ENCODE measurements around the gene ITGAL. TPM values are rescaled to one million over a fixed set of nuclear protein-coding genes. Genes with fewer than 3 reads are reported as not detected.

ITGAL gene
- total and polyA plus RNA-seq, 2 donors = 48.6 to 51.3 TPM

GRCh38 chr16:30526823-30527634, 54.5 kb downstream of the ITGAL start:
- under 1% methylated on average over 79 of the region's 79 CpGs for WGBS
- H3K27me3 ChIP-seq (ENCODE audit: control insufficient read depth in 2 of 2, insufficient read depth in 1 of 2, low read length in 1 of 2) = peaks cover 6 to 16% of the 10 kb centered on the region in 2 donors
- DNase-seq (ENCODE audit: low read depth in 6 of 9, low spot score in 9 of 9) = peak; percentile 43 to 88 (median 69)
- peak overlapping the region; percentile 61 to 76 for H3K4me3 ChIP-seq (ENCODE audit: low read length in 2 of 2)
- H3K9me3 ChIP-seq (ENCODE audit: control insufficient read depth in 2 of 2, insufficient read depth in 1 of 2, low read length in 1 of 2) = no peaks in the 10 kb centered on the region
- peaks cover 14 to 19% of the 10 kb centered on the region in 2 donors for H3K36me3 ChIP-seq (ENCODE audit: control insufficient read depth in 2 of 2, insufficient read depth in 2 of 2, low read length in 1 of 2)
- H3K4me1 ChIP-seq (ENCODE audit: control insufficient read depth in 2 of 2, insufficient read depth in 2 of 2, low read length in 2 of 2) = peaks cover 5 to 26% of the 10 kb centered on the region in 2 donors
- H3K27ac ChIP-seq (ENCODE audit: low read depth in 1 of 2, low read length in 1 of 2) = peak overlapping the region; percentile 85 to 93

DNA sequence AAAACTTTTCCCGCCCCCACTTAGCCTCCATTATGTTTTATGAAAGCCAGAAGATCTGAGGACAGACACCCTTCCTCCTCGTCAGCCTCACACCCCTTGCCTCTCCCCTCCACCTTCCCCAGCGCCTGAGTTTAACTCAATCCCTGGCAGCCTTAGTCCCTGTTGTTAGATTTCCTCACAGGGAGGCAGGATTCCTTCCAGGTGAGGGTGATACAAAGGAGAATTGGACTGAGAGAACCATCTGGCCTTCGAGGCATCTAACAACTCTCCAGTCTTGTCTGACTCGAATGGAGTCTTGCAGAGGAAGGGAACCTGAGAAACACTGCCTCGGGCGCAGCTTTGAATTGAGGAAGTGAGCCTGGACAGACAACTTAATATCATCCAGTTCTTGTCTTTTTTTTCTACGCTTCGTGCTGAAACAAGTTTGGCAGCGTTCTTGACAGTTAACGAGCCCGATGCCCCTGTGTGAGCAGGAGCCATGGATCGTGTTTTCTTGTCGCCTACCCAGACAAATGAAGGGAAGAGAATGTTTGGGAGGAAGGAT, 55.2 kb downstream of the ITGAL start:
- Histone ChIP-seq H3K4me1 (ENCODE audit: control insufficient read depth in 2 of 2, insufficient read depth in 2 of 2, low read length in 2 of 2) (peaks cover 5 to 26% of the 10 kb centered on the region in 2 donors), H3K27ac (ENCODE audit: low read depth in 1 of 2, low read length in 1 of 2) (peak overlapping the region; percentile 78 to 93), H3K36me3 (ENCODE audit: control insufficient read depth in 2 of 2, insufficient read depth in 2 of 2, low read length in 1 of 2) (peaks cover 17 to 21% of the 10 kb centered on the region in 2 donors), H3K4me3 (ENCODE audit: low read length in 2 of 2) (peak overlapping the region; percentile 61 to 76), H3K9me3 (ENCODE audit: control insufficient read depth in 2 of 2, insufficient read depth in 1 of 2, low read length in 1 of 2) (no peaks in the 10 kb centered on the region), H3K27me3 (ENCODE audit: control insufficient read depth in 2 of 2, insufficient read depth in 1 of 2, low read length in 1 of 2) (peaks cover 6 to 16% of the 10 kb centered on the region in 2 donors)
- WGBS = 5% methylated on average over 14 of the region's 14 CpGs
- DNase-seq (ENCODE audit: low read depth in 6 of 9, low spot score in 9 of 9) = peak in 4 of 9 donors; percentile 23 to 65 (median 29)

DNA sequence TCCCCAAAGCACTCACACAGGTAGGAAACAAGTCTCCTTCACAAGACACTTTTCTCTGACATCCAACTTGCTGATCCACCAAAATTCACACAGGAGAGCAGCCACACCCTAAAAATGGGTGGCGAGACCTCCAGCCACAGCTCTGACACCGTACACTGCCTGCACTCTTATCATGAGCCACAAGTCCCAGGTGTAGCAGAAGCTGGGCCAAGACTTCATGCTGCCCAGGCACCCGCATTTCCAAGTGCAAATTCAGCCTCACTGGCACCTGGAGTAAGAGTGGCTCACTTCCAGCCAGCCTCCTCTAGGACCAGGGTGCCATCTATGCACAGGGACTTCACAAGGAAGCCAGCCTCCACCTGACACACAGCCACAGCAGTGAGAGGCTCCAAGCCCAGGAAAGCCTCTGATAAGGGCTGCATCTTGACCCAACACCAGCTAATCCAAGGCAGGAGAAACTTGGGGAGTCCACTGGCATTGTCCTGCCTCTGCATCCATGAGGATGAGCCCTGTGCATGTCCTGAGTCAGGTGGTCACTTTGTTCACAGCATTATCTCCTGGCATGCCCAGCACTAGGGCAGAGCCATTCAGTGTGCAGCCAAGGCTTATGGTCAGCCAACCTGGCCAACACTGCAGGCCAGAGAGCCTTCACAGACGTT, 56.4 kb downstream of the ITGAL start:
- H3K4me1 ChIP-seq (ENCODE audit: control insufficient read depth in 2 of 2, insufficient read depth in 2 of 2, low read length in 2 of 2) = peaks cover 12 to 37% of the 10 kb centered on the region in 2 donors
- peaks cover 15 to 20% of the 10 kb centered on the region in 2 donors for H3K36me3 ChIP-seq (ENCODE audit: control insufficient read depth in 2 of 2, insufficient read depth in 2 of 2, low read length in 1 of 2)
- H3K27ac ChIP-seq (ENCODE audit: low read depth in 1 of 2, low read length in 1 of 2) = no peak overlapping the region
- H3K27me3 ChIP-seq (ENCODE audit: control insufficient read depth in 2 of 2, insufficient read depth in 1 of 2, low read length in 1 of 2) = peaks cover 6 to 16% of the 10 kb centered on the region in 2 donors
- no peak overlapping the region for H3K4me3 ChIP-seq (ENCODE audit: low read length in 2 of 2)
- no peaks in the 10 kb centered on the region for H3K9me3 ChIP-seq (ENCODE audit: control insufficient read depth in 2 of 2, insufficient read depth in 1 of 2, low read length in 1 of 2)
- 93% methylated on average over 4 of the region's 4 CpGs for WGBS
- DNase-seq (ENCODE audit: low read depth in 6 of 9, low spot score in 9 of 9) = no peak

DNA sequence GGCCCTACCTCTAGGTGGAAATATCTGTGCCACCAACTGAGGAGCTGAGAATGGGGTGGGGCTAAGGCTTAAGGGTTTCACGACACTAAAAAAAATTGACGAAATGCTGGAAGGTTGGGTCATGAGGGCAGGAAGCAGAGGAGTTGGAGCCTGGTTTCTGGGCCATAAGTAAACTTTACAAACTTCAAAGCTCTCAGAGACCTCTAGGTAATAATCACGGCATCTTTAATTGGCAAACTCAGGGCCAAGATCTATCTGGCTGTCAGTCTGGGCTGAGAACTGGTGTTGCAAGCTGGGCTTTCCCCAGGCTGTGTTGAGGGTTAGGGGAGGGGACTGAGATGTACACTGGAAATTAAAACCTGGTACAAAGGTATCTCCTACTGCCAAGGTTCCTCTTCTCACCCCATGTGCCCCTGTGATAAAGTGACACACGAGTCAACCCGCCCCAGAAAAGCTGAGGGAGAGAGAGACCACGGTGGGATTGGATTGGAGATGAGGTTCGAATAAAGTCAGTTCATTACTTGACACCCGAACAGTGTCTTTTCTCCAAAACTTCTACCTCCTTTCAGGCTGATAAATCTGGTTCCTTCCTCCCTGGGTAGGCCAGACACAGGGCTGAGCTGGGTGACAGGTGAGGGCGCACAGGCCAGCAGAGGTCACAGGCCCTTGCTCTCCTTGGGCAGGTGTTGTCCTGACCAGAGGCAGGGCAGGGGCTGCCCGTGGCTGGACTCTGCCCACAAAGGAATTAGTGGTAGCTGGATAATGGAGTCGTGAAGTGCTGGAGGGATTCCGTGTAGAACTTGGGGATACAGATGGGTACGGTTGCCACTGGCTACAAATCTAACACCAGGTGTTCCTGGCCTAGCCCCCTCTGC, 57.9 kb downstream of the ITGAL start:
- Histone ChIP-seq H3K27ac (ENCODE audit: low read depth in 1 of 2, low read length in 1 of 2) (no peak overlapping the region), H3K4me1 (ENCODE audit: control insufficient read depth in 2 of 2, insufficient read depth in 2 of 2, low read length in 2 of 2) (peaks cover 13 to 43% of the 10 kb centered on the region in 2 donors)

GRCh38 chr16:30532285-30533145, 60.0 kb downstream of the ITGAL start:
- Histone ChIP-seq H3K4me3 (ENCODE audit: low read length in 2 of 2) (no peak overlapping the region), H3K27me3 (ENCODE audit: control insufficient read depth in 2 of 2, insufficient read depth in 1 of 2, low read length in 1 of 2) (no peaks in the 10 kb centered on the region), H3K4me1 (ENCODE audit: control insufficient read depth in 2 of 2, insufficient read depth in 2 of 2, low read length in 2 of 2) (peaks cover 15 to 47% of the 10 kb centered on the region in 2 donors), H3K36me3 (ENCODE audit: control insufficient read depth in 2 of 2, insufficient read depth in 2 of 2, low read length in 1 of 2) (peaks cover 15 to 16% of the 10 kb centered on the region in 2 donors), H3K9me3 (ENCODE audit: control insufficient read depth in 2 of 2, insufficient read depth in 1 of 2, low read length in 1 of 2) (peaks cover 0 to 7% of the 10 kb centered on the region in 2 donors), H3K27ac (ENCODE audit: low read depth in 1 of 2, low read length in 1 of 2) (no peak overlapping the region)
- no peak for DNase-seq (ENCODE audit: low read depth in 6 of 9, low spot score in 9 of 9)
- WGBS = 99% methylated on average over 57 of the region's 57 CpGs

More for the DNA sequence above, 57.9 kb downstream of the ITGAL start:
- DNase-seq (ENCODE audit: low read depth in 6 of 9, low spot score in 9 of 9) = no peak
- WGBS = 95% methylated on average over 13 of the region's 13 CpGs
- H3K27me3 ChIP-seq (ENCODE audit: control insufficient read depth in 2 of 2, insufficient read depth in 1 of 2, low read length in 1 of 2) = peaks cover 6 to 16% of the 10 kb centered on the region in 2 donors
- peaks cover 0 to 7% of the 10 kb centered on the region in 2 donors for H3K9me3 ChIP-seq (ENCODE audit: control insufficient read depth in 2 of 2, insufficient read depth in 1 of 2, low read length in 1 of 2)
- H3K4me3 ChIP-seq (ENCODE audit: low read length in 2 of 2) = no peak overlapping the region
- H3K36me3 ChIP-seq (ENCODE audit: control insufficient read depth in 2 of 2, insufficient read depth in 2 of 2, low read length in 1 of 2) = peaks cover 15 to 16% of the 10 kb centered on the region in 2 donors

DNA sequence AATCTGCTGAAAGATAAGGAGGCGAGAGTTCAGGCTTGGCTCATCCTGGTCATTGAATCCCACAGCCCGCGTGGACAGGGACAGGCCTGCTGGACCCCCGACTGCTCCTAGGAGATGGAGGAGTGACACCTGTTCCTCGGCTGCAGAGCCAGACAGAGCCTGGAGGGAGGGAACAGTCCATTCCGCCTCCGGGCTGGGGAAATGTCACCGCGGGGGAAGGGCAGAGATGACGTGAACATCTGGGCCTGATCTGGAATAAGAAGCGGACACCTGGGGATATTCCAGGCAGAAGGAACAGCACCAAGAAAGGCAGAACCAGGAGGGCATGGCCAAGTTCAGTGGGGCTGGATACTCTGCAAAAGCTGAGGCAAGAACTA, 60.6 kb downstream of the ITGAL start:
- H3K4me3 ChIP-seq (ENCODE audit: low read length in 2 of 2) = no peak overlapping the region
- no peaks in the 10 kb centered on the region for H3K27me3 ChIP-seq (ENCODE audit: control insufficient read depth in 2 of 2, insufficient read depth in 1 of 2, low read length in 1 of 2)
- H3K36me3 ChIP-seq (ENCODE audit: control insufficient read depth in 2 of 2, insufficient read depth in 2 of 2, low read length in 1 of 2) = peaks cover 15 to 18% of the 10 kb centered on the region in 2 donors
- H3K9me3 ChIP-seq (ENCODE audit: control insufficient read depth in 2 of 2, insufficient read depth in 1 of 2, low read length in 1 of 2) = peaks cover 0 to 7% of the 10 kb centered on the region in 2 donors
- H3K4me1 ChIP-seq (ENCODE audit: control insufficient read depth in 2 of 2, insufficient read depth in 2 of 2, low read length in 2 of 2) = peaks cover 12 to 41% of the 10 kb centered on the region in 2 donors
- WGBS = 95% methylated on average over 11 of the region's 11 CpGs
- DNase-seq (ENCODE audit: low read depth in 6 of 9, low spot score in 9 of 9) = no peak
- no peak overlapping the region for H3K27ac ChIP-seq (ENCODE audit: low read depth in 1 of 2, low read length in 1 of 2)

GRCh38 chr16:30533748-30534367, 61.3 kb downstream of the ITGAL start:
- Histone ChIP-seq H3K4me3 (ENCODE audit: low read length in 2 of 2) (peak overlapping the region; percentile 90 to 96), H3K27ac (ENCODE audit: low read depth in 1 of 2, low read length in 1 of 2) (peak overlapping the region; percentile 92 to 99), H3K36me3 (ENCODE audit: control insufficient read depth in 2 of 2, insufficient read depth in 2 of 2, low read length in 1 of 2) (peaks cover 15 to 18% of the 10 kb centered on the region in 2 donors), H3K27me3 (ENCODE audit: control insufficient read depth in 2 of 2, insufficient read depth in 1 of 2, low read length in 1 of 2) (no peaks in the 10 kb centered on the region), H3K9me3 (ENCODE audit: control insufficient read depth in 2 of 2, insufficient read depth in 1 of 2, low read length in 1 of 2) (peaks cover 0 to 7% of the 10 kb centered on the region in 2 donors), H3K4me1 (ENCODE audit: control insufficient read depth in 2 of 2, insufficient read depth in 2 of 2, low read length in 2 of 2) (peaks cover 12 to 34% of the 10 kb centered on the region in 2 donors)
- WGBS = 29% methylated on average over 29 of the region's 29 CpGs
- peak in 2 of 9 donors; percentile 30 to 46 for DNase-seq (ENCODE audit: low read depth in 6 of 9, low spot score in 9 of 9)

All from thymus (tissue), 11 donors.